Kidney epithelial cell (primary cell): ENCODE measurements around the gene KRTDAP. TPM values are rescaled to one million over a fixed set of nuclear protein-coding genes. Genes with fewer than 3 reads are reported as not detected.
A peak's percentile ranks its signal among the peaks of the same experiment; 100 is the strongest.

ENCODE experiments used
- DNase-seq: peaks from one replicate; pipeline ENCODE4 v3.0.0-alpha.2; 2010; ENCODE audit warnings: low read depth
- H3K27me3 ChIP-seq: 2 replicates; pipeline ENCODE4 v1.6.0; 2011; ENCODE audit warnings: low read length; ENCODE audit not compliant: control insufficient read depth, insufficient read depth
- H3K36me3 ChIP-seq: 2 replicates; pipeline ENCODE4 v1.5.1; 2011; ENCODE audit warnings: low read length; ENCODE audit not compliant: control insufficient read depth, insufficient read depth
- H3K4me3 ChIP-seq: 2 replicates; pipeline ENCODE4 v1.5.1; 2011; ENCODE audit warnings: low read depth, mild to moderate bottlenecking, control low read depth, low read length
- total RNA-seq: library from RNA; depleted of rRNA; stranded (reverse); fragments of >200 nt; gene quantifications from 2 replicates; pipeline ENCODE4 v1.2.3, GENCODE V29; 2015
- TF ChIP-seq, protein P1 (sequence below): IDR thresholded peaks from 2 replicates; pipeline ENCODE4 v1.5.1; 2011; ENCODE audit warnings: mild to moderate bottlenecking, moderate library complexity, low read length, control low read depth, inconsistent platforms; ENCODE audit not compliant: insufficient read depth, poor library complexity, severe bottlenecking

KRTDAP gene
- total RNA-seq, 1 donor from 2014 or later = not detected

DNA sequence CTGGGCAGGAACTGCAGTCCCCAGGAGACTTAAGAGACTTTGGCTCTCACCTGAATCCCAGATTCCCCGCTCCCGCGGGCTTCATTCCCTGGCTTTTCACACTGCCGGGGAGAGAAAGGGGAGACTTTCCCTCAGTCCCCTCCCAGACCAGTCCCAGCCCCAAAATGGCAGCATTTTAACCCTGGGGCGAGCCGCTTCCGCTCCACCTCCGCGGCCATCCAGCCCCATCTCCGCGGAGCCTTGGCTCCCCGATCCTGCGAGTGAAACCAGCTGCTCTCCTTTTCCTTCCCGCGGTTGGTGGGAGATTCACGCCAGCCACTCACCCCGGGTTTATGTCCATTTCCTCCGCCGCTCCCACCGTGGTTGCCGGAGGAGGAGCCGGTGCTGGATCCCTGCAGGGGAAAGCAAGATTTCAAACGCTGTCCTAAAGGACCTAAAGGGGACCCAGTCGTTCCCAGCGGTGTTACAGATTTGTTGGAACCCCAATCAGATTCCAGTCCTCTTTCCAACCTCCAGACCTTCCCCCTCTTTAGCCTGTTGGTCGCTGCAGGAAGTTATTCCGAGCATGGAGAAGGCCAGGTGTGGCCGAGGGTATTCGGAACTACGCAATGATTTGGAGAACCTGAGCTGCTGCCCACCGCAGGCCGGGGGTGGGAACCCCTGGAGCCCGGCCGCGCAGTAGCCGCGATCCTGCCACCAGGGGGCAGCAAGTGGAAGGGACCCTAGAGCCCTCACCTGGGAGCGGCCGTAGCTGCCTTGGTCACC, 19.8 kb upstream of the KRTDAP start:
- H3K4me3 ChIP-seq = peak overlapping the region; percentile 45
- no peaks in the 10 kb centered on the region for H3K36me3 ChIP-seq
- TF ChIP-seq, protein P1, sequence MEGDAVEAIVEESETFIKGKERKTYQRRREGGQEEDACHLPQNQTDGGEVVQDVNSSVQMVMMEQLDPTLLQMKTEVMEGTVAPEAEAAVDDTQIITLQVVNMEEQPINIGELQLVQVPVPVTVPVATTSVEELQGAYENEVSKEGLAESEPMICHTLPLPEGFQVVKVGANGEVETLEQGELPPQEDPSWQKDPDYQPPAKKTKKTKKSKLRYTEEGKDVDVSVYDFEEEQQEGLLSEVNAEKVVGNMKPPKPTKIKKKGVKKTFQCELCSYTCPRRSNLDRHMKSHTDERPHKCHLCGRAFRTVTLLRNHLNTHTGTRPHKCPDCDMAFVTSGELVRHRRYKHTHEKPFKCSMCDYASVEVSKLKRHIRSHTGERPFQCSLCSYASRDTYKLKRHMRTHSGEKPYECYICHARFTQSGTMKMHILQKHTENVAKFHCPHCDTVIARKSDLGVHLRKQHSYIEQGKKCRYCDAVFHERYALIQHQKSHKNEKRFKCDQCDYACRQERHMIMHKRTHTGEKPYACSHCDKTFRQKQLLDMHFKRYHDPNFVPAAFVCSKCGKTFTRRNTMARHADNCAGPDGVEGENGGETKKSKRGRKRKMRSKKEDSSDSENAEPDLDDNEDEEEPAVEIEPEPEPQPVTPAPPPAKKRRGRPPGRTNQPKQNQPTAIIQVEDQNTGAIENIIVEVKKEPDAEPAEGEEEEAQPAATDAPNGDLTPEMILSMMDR = peak; percentile 93
- H3K27me3 ChIP-seq = peaks cover 11% of the 10 kb centered on the region
- DNase-seq = peak; percentile 29

DNA sequence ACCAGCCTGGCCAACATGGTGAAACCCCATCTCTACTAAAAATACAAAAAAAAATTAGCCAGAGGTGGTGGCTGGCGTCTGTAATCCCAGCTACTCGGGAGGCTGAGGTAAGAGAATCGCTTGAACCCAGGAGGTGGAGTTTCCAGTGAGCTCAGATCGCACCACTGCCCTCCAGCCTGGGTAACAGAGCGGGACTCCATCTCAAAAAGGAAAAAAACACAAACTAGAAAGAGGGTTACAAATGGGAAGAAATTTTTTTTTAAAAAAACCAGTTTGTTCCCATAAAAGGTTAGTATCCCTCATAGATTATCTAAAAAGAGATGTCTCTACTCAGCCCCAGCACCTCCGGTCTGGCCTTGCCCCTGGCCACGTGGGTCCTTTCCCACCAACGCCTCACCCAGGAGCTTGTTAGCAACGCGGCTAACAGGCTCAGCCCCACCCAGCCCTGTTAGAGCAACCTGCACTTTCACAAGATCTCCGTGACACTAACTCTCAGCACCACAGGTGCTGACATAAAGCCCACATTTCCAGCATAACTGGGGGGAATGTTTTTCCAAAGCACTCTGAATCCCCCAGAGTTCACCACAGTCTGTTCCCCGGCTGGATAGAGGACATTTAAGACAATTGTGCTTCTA, 18.9 kb upstream of the KRTDAP start:
- TF ChIP-seq, protein P1 = no peak
- Histone ChIP-seq H3K4me3 (peak overlapping the region; percentile 45), H3K27me3 (peaks cover 6% of the 10 kb centered on the region), H3K36me3 (no peaks in the 10 kb centered on the region)
- DNase-seq = peak; percentile 34

- Histone ChIP-seq H3K27me3 (peaks cover 2% of the 10 kb centered on the region), H3K36me3 (no peaks in the 10 kb centered on the region), H3K4me3 (no peak overlapping the region)
- TF ChIP-seq, protein P1 = no peak
- DNase-seq = no peak
Measured at GRCh38 chr19:35508129-35508528, 17.9 kb upstream of the KRTDAP start.

GRCh38 chr19:35507561-35507960, 17.3 kb upstream of the KRTDAP start:
- DNase-seq = no peak
- peaks cover 2% of the 10 kb centered on the region for H3K27me3 ChIP-seq
- TF ChIP-seq, protein P1 = no peak
- H3K36me3 ChIP-seq = no peaks in the 10 kb centered on the region
- no peak overlapping the region for H3K4me3 ChIP-seq

DNA sequence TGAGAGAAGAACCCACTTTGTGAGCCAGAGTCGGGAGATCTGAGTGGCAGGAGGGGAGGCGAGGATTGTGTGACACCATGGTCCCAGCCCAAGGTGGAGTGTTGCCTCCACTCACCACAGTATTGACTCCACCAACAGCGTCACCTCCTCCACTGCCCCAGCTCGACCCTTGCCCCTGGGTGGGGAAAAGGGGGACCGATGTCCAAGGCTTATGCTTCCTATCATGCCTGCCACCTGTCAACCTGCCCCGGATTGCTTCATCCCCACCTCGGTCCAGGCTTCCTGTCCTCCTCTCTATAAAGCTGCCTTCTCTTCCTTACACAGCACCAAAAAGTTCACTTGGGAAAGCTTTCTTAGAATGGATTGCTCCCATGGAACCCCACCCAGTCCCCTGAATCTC, 15.7 kb upstream of the KRTDAP start:
- Histone ChIP-seq H3K36me3 (no peaks in the 10 kb centered on the region), H3K4me3 (no peak overlapping the region), H3K27me3 (no peaks in the 10 kb centered on the region)
- TF ChIP-seq, protein P1 = no peak
- DNase-seq = no peak

DNA sequence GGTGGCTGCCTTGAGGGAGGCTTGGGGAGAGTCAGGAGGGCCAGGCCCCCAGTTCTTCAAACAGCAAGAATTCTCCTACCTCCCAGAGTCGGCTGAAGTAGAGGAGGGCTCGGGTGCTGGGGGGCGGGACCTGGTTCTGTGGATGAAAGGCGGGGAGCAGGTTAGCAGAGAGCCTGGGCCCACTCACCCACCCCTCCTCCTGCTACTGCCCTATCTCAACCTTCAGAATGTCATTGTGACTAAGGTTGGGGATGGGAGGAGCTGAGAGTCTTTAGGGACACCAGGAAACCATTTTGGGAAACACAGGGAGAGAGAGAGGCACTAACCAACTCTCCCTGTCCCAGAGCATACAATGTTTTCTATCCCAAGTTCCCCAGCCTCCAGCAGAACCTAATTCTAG, 12.5 kb upstream of the KRTDAP start:
- TF ChIP-seq, protein P1 = no peak
- H3K27me3 ChIP-seq = no peaks in the 10 kb centered on the region
- no peaks in the 10 kb centered on the region for H3K36me3 ChIP-seq
- DNase-seq = no peak
- H3K4me3 ChIP-seq = no peak overlapping the region
